ENCODE measurements around the gene GGA1. TPM values are rescaled to one million over a fixed set of nuclear protein-coding genes. Genes with fewer than 3 reads are reported as not detected.

Gene GGA1
- total RNA-seq, 4 donors from 2014 or later, result 46.2 to 90.5 (median 60.4) TPM

GRCh38 chr22:37657590-37658132 lies 49.0 kb downstream of the GGA1 start:
- intact Hi-C loops (cut with DNase I), result no loop called here
- H3K27me3 ChIP-seq, result no peaks in the 10 kb centered on the region
- no peak for DNase-seq
- H3K27ac ChIP-seq, result peak overlapping the region in 2 of 3 donors; percentile 33 to 43
- H3K4me3 ChIP-seq (replicated peaks in 1 of 3), result peak overlapping the region in 1 of 3 donors; percentile 25
- no peaks in the 10 kb centered on the region for H3K9me3 ChIP-seq
- peaks cover 19 to 32% of the 10 kb centered on the region in 2 donors for H3K4me1 ChIP-seq
- H3K36me3 ChIP-seq, result no peaks in the 10 kb centered on the region
- 10 to 13% methylated on average over 6 of the region's 6 CpGs for WGBS, 2 donors
- TF ChIP-seq CTCF (IDR thresholded peaks at IDR 0.05) (no peak), POLR2A (IDR thresholded peaks at IDR 0.05) (no peak)

DNA sequence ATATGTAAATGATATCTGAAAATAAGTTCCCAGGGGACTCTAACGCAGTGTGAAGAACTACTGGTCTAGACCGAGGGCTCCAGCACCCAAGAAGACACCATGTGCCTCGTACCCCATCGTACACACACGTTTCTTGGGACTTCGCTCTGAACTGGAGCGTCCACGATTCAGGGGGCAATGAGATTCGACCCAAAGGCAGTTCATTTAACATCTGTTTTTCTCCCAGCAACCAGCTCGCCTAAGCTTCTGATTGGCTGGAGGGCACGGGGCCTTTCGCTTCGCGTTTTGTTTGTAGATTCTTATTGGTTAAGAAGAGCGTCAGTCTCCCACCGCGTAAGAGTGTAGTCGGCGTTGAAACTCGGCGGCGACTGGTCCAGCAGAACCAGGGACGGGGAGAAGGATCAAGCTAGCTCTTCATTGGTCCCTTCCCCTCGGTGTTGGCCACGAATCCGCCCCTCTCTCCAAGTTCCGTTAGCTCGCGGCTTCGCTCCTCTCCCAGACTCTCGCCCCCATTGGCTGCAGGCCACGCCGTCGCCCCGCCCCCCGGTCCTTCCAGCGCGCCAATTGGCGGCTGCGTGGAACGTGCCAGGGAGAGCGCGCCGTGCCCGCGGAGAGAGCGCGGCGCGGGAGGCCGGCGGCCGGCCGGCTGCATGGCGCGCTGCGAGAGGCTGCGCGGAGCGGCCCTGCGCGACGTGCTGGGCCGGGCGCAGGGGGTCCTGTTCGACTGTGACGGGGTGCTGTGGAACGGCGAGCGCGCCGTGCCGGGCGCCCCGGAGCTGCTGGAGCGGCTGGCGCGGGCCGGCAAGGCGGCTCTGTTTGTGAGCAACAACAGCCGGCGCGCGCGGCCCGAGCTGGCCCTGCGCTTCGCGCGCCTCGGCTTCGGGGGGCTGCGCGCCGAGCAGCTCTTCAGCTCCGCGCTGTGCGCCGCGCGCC lies 49.8 kb downstream of the GGA1 start, which contains the start of gene PDXP:
TSS of gene PDXP (plus strand) at position 591 of the 933 bp plus-strand sequence. CDS start at position 651, 60 bp downstream.
- H3K27ac ChIP-seq, result peak within 1 kb of the TSS in 2 of 3 donors; percentile 33 to 43
- H3K4me3 ChIP-seq (replicated peaks in 1 of 3), result peak within 1 kb of the TSS in 1 of 3 donors; percentile 56
- peak; percentile 99 for DNase-seq
- WGBS, 2 donors, result 0% methylated on average over 29 to 34 of the region's 101 CpGs
- H3K9me3 ChIP-seq, result no peaks in the 10 kb centered on the region
- peaks cover 19 to 32% of the 10 kb centered on the region in 2 donors for H3K4me1 ChIP-seq
- intact Hi-C loops (cut with DNase I), result no loop called here
- no peaks in the 10 kb centered on the region for H3K36me3 ChIP-seq
- no peak for TF ChIP-seq CTCF (IDR thresholded peaks at IDR 0.05)
- TF ChIP-seq POLR2A (IDR thresholded peaks at IDR 0.05), result peak in 1 of 2 donors; percentile 85
- no peaks in the 10 kb centered on the region for H3K27me3 ChIP-seq

DNA sequence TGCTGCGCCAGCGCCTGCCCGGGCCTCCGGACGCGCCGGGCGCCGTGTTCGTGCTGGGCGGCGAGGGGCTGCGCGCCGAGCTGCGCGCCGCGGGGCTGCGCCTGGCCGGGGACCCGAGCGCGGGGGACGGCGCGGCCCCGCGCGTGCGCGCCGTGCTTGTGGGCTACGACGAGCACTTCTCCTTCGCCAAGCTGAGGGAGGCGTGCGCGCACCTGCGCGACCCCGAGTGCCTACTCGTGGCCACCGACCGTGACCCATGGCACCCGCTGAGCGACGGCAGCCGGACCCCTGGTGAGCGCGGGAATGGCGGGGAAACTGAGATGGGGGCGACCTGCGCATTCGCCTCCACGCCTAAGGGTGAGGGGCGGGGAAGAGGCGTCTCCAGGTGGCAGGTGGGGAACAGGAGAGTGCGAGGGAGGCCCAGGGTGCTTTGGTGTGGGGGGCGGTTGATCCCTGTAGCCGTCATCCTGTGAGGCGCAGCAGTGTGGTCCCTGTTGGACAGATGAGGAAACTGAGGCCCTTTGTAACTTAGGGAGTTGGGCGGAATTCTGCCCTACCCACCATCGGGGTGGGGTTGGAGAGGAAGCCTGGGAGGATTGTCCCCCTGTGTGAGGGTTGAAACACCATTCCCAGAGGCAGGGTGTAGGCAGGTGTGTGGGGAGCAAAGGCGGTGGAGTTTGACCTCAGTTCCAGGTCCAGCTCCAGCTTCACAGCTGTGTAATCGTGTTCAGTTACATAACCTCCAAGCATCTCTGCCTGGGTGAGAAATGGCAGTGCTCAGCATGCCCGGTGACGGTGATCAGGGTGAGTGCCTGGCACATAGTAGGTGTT lies 50.6 kb downstream of the GGA1 start:
- H3K9me3 ChIP-seq, result no peaks in the 10 kb centered on the region
- peak; percentile 38 to 46 for DNase-seq
- 8 to 16% methylated on average over 10 to 30 of the region's 68 CpGs for WGBS, 2 donors
- H3K36me3 ChIP-seq, result no peaks in the 10 kb centered on the region
- H3K4me1 ChIP-seq, result peaks cover 19 to 32% of the 10 kb centered on the region in 2 donors
- peak overlapping the region in 1 of 3 donors; percentile 56 for H3K4me3 ChIP-seq (replicated peaks in 1 of 3)
- intact Hi-C loops (cut with DNase I), result no loop called here
- H3K27me3 ChIP-seq, result no peaks in the 10 kb centered on the region
- H3K27ac ChIP-seq, result no peak overlapping the region
- no peak for TF ChIP-seq CTCF (IDR thresholded peaks at IDR 0.05)
- no peak for TF ChIP-seq POLR2A (IDR thresholded peaks at IDR 0.05)

- H3K36me3 ChIP-seq, result no peaks in the 10 kb centered on the region
- DNase-seq, result no peak
- intact Hi-C loops (cut with DNase I), result no loop called here
- TF ChIP-seq CTCF (IDR thresholded peaks at IDR 0.05) (no peak), POLR2A (IDR thresholded peaks at IDR 0.05) (no peak)
- H3K4me1 ChIP-seq, result peaks cover 19 to 32% of the 10 kb centered on the region in 2 donors
- no peaks in the 10 kb centered on the region for H3K27me3 ChIP-seq
- 82 to 85% methylated on average over 14 of the region's 14 CpGs for WGBS, 2 donors
- no peak overlapping the region for H3K4me3 ChIP-seq (replicated peaks in 1 of 3)
- H3K27ac ChIP-seq, result no peak overlapping the region
- H3K9me3 ChIP-seq, result no peaks in the 10 kb centered on the region
Measured at GRCh38 chr22:37659897-37660708, 51.5 kb downstream of the GGA1 start.

Measured in thyroid gland (tissue), 4 donors.